HG03520 (cell line): ENCODE measurements around the gene ARID3B.
A peak's percentile ranks its signal among the peaks of the same experiment; 100 is the strongest.
"Not testable (repeated sequence)": the region's sequence is repeated elsewhere in the genome, so short reads cannot be mapped to it uniquely, and the experiment has no call there.

Experiments
- ATAC-seq: cut with Tn5 transposase; IDR thresholded peaks from one replicate; pipeline ENCODE4 v1.9.1; 2021; ENCODE audit warnings: mild to moderate bottlenecking, moderate library complexity; ENCODE audit not compliant: unreplicated experiment

The ARID3B gene

GRCh38 chr15:74531144-74531811, 9.7 kb upstream of the ARID3B start:
- no peak for ATAC-seq

- ATAC-seq = no peak
These were observed 5.5 kb upstream of the ARID3B start for GRCh38 chr15:74535388-74536084.

GRCh38 chr15:74537736-74538135, 3.3 kb upstream of the ARID3B start:
- no peak for ATAC-seq

GRCh38 chr15:74539521-74539920, 1.5 kb upstream of the ARID3B start:
- not testable (repeated sequence) for ATAC-seq

- ATAC-seq = no peak
These were observed 759 bp upstream of the ARID3B start for GRCh38 chr15:74540161-74540760.

- no peak for ATAC-seq
These were observed 610 bp downstream of the ARID3B start for GRCh38 chr15:74541494-74542165.

- ATAC-seq = no peak
These were observed 1.4 kb downstream of the ARID3B start for GRCh38 chr15:74542166-74543042.

GRCh38 chr15:74543043-74543422, 2.0 kb downstream of the ARID3B start:
- no peak for ATAC-seq

- no peak for ATAC-seq
These were observed 2.6 kb downstream of the ARID3B start for GRCh38 chr15:74543583-74543982.

- ATAC-seq = no peak
These were observed 4.1 kb downstream of the ARID3B start for GRCh38 chr15:74545086-74545485.

- ATAC-seq = peak; percentile 43
These were observed 5.0 kb downstream of the ARID3B start for GRCh38 chr15:74545776-74546656.

- no peak for ATAC-seq
These were observed 6.6 kb downstream of the ARID3B start for GRCh38 chr15:74547616-74548015.

- ATAC-seq = no peak
These were observed 7.2 kb downstream of the ARID3B start for GRCh38 chr15:74548241-74548640.

- no peak for ATAC-seq
These were observed 8.8 kb downstream of the ARID3B start for GRCh38 chr15:74549816-74550215.

GRCh38 chr15:74551714-74552113, 10.7 kb downstream of the ARID3B start:
- no peak for ATAC-seq

- ATAC-seq = no peak
These were observed 11.9 kb downstream of the ARID3B start for GRCh38 chr15:74552773-74553441.

GRCh38 chr15:74555192-74555591, 14.2 kb downstream of the ARID3B start:
- no peak for ATAC-seq

GRCh38 chr15:74558706-74559105, 17.7 kb downstream of the ARID3B start:
- no peak for ATAC-seq

GRCh38 chr15:74563442-74563841, 22.4 kb downstream of the ARID3B start:
- ATAC-seq = no peak
